Adrenal gland (tissue), 5 donors: Measurements from ENCODE around the gene KRTAP4-6.

Experiments
- CTCF ChIP-seq, 6 experiments: fragments of 450-650 bp in 4 of 6; fragments of 200-600 bp in 2 of 6; sonication (generic) in 1 of 6; IDR thresholded peaks; 1 replicate in 5 of 6; 2 replicates in 1 of 6; pipeline versions ENCODE4 v1.5.1 to v1.8.0; 2016 to 2021; ENCODE audit warnings: antibody characterized with exemption in 6 of 6, mild to moderate bottlenecking in 2 of 6, moderate library complexity in 1 of 6
- POLR2A ChIP-seq, 2 donors: fragments of 450-650 bp; IDR thresholded peaks; one replicate each; pipeline ENCODE4 v1.6.1; 2017; ENCODE audit warnings: antibody characterized with exemption in 2 of 2, mild to moderate bottlenecking in 2 of 2, moderate library complexity in 1 of 2
- donor health status: DM: no; HTN: no; CAD: no.

- TF ChIP-seq POLR2A (IDR thresholded peaks at IDR 0.05) (no peak), CTCF (IDR thresholded peaks at IDR 0.05) (no peak)
Observed at GRCh38 chr17:41151525-41151924, 11.2 kb upstream of the KRTAP4-6 start.
